CD4-positive, alpha-beta T cell treated with Interleukin-6 at 100 ng/mL for 8 hours (primary cell): ENCODE results near the gene KLF7.
A peak's percentile ranks its signal among the peaks of the same experiment; 100 is the strongest.

Source experiments
- DNase-seq: peaks from one replicate; pipeline ENCODE4 v3.0.0-alpha.2; 2020; ENCODE audit warnings: mixed read lengths, low spot score

KLF7 gene

GRCh38 chr2:207123776-207124391 lies 41.9 kb downstream of the KLF7 start:
- DNase-seq, result no peak

GRCh38 chr2:207123335-207123744 lies 42.4 kb downstream of the KLF7 start:
- peak; percentile 23 for DNase-seq

GRCh38 chr2:207122651-207123334 lies 43.0 kb downstream of the KLF7 start:
- no peak for DNase-seq

GRCh38 chr2:207121784-207122183 lies 44.0 kb downstream of the KLF7 start:
- DNase-seq, result no peak

- DNase-seq, result no peak
Measured at GRCh38 chr2:207119048-207119447, 46.7 kb downstream of the KLF7 start.

- DNase-seq, result no peak
Measured at GRCh38 chr2:207117668-207118067, 48.1 kb downstream of the KLF7 start.

- DNase-seq, result no peak
Measured at GRCh38 chr2:207115715-207116364, 49.9 kb downstream of the KLF7 start.

GRCh38 chr2:207113414-207113813 lies 52.3 kb downstream of the KLF7 start:
- no peak for DNase-seq

GRCh38 chr2:207112785-207113184 lies 53.0 kb downstream of the KLF7 start:
- no peak for DNase-seq

GRCh38 chr2:207112383-207112782 lies 53.4 kb downstream of the KLF7 start:
- DNase-seq, result no peak

GRCh38 chr2:207111757-207112156 lies 54.0 kb downstream of the KLF7 start:
- no peak for DNase-seq

- DNase-seq, result no peak
Measured at GRCh38 chr2:207110715-207111114, 55.0 kb downstream of the KLF7 start.

- DNase-seq, result no peak
Measured at GRCh38 chr2:207110310-207110709, 55.4 kb downstream of the KLF7 start.

- DNase-seq, result no peak
Measured at GRCh38 chr2:207109768-207110167, 56.0 kb downstream of the KLF7 start.

- DNase-seq, result no peak
Measured at GRCh38 chr2:207108440-207108839, 57.3 kb downstream of the KLF7 start.

GRCh38 chr2:207107551-207107950 lies 58.2 kb downstream of the KLF7 start:
- no peak for DNase-seq

- no peak for DNase-seq
Measured at GRCh38 chr2:207107131-207107530, 58.6 kb downstream of the KLF7 start.

GRCh38 chr2:207103132-207103531 lies 62.6 kb downstream of the KLF7 start:
- DNase-seq, result no peak

- no peak for DNase-seq
Measured at GRCh38 chr2:207101984-207102383, 63.8 kb downstream of the KLF7 start.

GRCh38 chr2:207097278-207097677 lies 68.5 kb downstream of the KLF7 start:
- DNase-seq, result no peak

GRCh38 chr2:207095963-207096362 lies 69.8 kb downstream of the KLF7 start:
- DNase-seq, result no peak

- DNase-seq, result no peak
Measured at GRCh38 chr2:207093234-207093633, 72.5 kb downstream of the KLF7 start.

- DNase-seq, result no peak
Measured at GRCh38 chr2:207092818-207093217, 72.9 kb downstream of the KLF7 start.
